Fibroblast of villous mesenchyme (primary cell): ENCODE measurements around the gene ACVR1. TPM values are rescaled to one million over a fixed set of nuclear protein-coding genes. Genes with fewer than 3 reads are reported as not detected.
A peak's percentile ranks its signal among the peaks of the same experiment; 100 is the strongest.

Experiments
- DNase-seq: peaks from one replicate; pipeline ENCODE4 v3.0.0-alpha.2; 2010; ENCODE audit warnings: low read depth
- H3K4me3 ChIP-seq: 2 replicates; pipeline ENCODE4 v1.5.1; 2011; ENCODE audit warnings: low read depth, mild to moderate bottlenecking, low read length
- CTCF ChIP-seq: IDR thresholded peaks from 2 replicates; pipeline ENCODE4 v1.5.1; 2012; ENCODE audit warnings: low read depth, mild to moderate bottlenecking, low read length; ENCODE audit not compliant: insufficient read depth
- total RNA-seq: library from RNA; depleted of rRNA; stranded (reverse); fragments of >200 nt; gene quantifications from 2 replicates; pipeline ENCODE4 v1.2.3, GENCODE V29; 2012

The ACVR1 gene
- total RNA-seq, 1 donor, result 44.9 TPM

GRCh38 chr2:157874348-157874747 lies 1.8 kb downstream of the ACVR1 start:
- peak; percentile 16 for DNase-seq
- no peak for TF ChIP-seq CTCF
- peak overlapping the region; percentile 81 for H3K4me3 ChIP-seq

GRCh38 chr2:157872791-157873190 lies 3.3 kb downstream of the ACVR1 start:
- no peak for TF ChIP-seq CTCF
- no peak for DNase-seq
- H3K4me3 ChIP-seq, result no peak overlapping the region

- no peak overlapping the region for H3K4me3 ChIP-seq
- no peak for DNase-seq
- TF ChIP-seq CTCF, result no peak
Observed at GRCh38 chr2:157871415-157871814, 4.7 kb downstream of the ACVR1 start.

- TF ChIP-seq CTCF, result no peak
- DNase-seq, result no peak
- H3K4me3 ChIP-seq, result no peak overlapping the region
Observed at GRCh38 chr2:157868993-157869392, 7.1 kb downstream of the ACVR1 start.

- no peak for TF ChIP-seq CTCF
- no peak for DNase-seq
- no peak overlapping the region for H3K4me3 ChIP-seq
Observed at GRCh38 chr2:157867703-157868102, 8.4 kb downstream of the ACVR1 start.

- H3K4me3 ChIP-seq, result no peak overlapping the region
- TF ChIP-seq CTCF, result no peak
- DNase-seq, result no peak
Observed at GRCh38 chr2:157866666-157867642, 9.2 kb downstream of the ACVR1 start.
